Measurements from ENCODE around the gene GLT6D1.
"Not testable (repeated sequence)": the region's sequence is repeated elsewhere in the genome, so short reads cannot be mapped to it uniquely, and the experiment has no call there.

Gene GLT6D1, protein sequence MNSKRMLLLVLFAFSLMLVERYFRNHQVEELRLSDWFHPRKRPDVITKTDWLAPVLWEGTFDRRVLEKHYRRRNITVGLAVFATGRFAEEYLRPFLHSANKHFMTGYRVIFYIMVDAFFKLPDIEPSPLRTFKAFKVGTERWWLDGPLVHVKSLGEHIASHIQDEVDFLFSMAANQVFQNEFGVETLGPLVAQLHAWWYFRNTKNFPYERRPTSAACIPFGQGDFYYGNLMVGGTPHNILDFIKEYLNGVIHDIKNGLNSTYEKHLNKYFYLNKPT

DNA sequence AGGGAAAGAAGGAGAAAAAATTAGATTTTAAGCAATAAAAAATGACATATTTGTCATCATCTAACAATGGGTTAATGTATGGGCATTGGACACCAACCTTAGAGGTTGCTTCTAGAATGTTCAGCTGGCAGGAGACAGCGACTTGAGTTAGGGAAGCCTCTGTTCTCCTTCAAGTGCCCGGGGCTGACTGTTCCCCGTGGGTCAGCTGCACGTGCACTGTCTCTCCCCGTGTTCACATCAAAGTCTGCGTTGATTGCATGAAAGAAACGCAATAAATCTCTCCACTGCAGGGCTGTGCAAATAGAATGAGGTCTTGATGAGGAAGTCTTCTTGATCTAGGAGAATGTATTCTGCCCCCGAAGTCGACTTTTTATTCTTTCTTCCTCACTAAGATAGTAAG, at the start of gene GLT6D1:
Gene GLT6D1, minus strand, starts transcription at position 345 of the 400 bp plus-strand sequence. CDS start 353 bp downstream, outside the sequence.
- no peak for DNase-seq (ENCODE audit: low read depth in 1 of 2, low spot score in 1 of 2)

DNA sequence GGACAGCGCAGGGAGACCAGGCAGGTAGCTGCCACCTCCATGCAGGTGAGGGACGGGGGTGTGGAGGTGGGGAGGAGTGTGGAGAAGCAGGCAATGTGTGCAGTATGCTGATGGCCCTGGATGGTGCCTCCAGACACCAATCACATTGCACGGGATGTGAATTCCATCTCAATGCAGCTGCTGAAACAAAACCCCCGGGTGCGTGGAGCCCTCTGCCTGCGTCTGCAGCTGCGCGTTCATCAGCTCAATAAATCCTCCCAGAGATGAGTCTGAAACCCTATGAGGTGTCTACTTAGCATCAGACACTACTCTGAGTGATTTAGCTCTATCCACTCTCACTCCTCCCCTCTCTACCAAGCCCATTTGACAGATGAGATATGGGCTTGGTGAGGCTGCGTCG, 49.7 kb upstream of the GLT6D1 start:
- DNase-seq (ENCODE audit: low read depth in 1 of 2, low spot score in 1 of 2): no peak

DNA sequence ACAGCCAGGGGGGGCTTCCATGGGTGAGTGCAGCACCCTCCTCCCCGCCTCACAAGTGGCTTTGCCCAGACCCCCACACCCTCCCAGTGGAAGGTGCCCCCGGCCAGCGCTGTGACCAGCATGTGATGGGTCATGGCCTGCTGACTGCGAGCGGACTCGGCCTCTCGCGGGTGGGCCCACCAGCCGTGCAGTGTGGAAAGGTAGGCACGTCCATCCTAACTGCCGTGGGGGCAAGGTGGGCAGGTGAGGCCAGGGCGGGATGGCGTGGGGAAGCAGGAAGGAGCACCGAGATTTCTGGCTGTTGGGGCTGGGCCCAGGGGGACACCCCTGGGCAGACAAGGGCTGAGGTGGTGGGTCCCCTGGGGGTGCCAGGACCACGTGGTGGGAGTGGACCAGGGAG, 47.9 kb upstream of the GLT6D1 start:
- no peak for DNase-seq (ENCODE audit: low read depth in 1 of 2, low spot score in 1 of 2)

DNA sequence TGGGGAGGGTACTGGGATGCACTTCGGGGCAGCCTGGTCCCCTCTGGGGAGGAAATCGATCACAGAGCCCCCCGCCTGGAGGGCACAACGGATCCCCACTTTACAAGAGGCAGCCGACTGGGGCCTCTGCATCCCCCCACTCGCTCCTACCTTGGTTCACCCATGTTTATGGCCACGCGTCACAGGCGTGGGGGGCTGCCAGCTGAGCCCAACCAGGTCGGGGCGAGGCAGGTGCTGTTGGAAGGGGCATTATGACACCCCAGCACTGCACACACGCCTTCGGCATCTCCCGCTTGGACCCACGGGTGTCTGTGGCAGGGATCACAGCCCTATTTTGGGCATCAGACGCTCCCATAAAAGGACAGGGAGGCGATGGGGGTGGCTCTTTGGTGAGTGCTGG, 45.4 kb upstream of the GLT6D1 start:
- DNase-seq (ENCODE audit: low read depth in 1 of 2, low spot score in 1 of 2): no peak

DNA sequence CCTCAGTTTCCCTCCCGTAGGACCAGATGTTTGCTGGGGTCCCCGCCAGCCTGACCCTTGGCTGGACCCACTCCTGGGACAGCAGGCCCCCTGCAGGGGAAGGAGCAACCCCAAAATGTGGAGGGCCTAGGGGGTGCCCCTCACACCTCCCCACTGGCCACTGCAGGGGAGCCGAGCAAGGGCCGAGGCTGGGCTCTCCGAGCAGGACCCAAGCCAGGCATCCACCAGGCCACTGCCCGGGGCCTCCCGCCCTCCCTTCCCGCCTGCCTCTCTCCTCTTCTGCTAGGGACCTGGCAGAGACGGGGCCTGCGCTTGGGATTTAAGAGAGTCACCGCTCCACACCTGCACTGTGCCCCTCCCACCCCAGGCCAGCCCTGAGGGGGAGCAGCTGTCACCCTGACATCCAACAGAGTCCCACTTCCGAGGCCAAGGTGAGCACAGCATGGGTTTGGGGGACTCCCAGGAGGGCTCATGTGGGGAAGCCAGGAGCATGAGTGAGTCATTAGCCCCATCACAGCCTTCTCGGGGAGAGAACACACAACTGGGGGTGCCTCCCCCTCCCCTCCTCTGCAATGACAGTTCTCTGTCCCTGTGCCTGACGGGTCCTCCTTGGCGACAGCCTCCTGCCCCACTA, 44.2 kb upstream of the GLT6D1 start:
- no peak for DNase-seq (ENCODE audit: low read depth in 1 of 2, low spot score in 1 of 2)

DNA sequence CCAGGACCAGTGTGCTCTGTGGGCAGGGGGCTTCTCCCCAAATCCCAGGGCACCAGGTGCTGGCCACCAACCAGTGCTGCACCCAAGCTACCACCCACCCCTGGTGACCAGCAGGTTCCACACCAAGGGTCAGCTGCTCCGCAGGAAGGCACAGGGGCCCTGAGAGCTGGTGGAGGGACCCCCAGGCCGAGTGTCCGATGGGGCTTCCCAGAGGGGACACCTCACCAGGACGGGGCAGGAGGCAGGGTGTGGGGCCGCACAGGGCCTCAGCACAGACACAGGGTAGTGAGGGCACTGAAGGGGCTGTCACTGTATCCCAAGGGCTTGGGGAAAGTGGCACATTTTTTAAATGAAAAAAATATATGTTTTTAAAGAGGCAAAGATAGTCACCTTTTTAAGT, 41.8 kb upstream of the GLT6D1 start:
- DNase-seq (ENCODE audit: low read depth in 1 of 2, low spot score in 1 of 2): no peak

DNA sequence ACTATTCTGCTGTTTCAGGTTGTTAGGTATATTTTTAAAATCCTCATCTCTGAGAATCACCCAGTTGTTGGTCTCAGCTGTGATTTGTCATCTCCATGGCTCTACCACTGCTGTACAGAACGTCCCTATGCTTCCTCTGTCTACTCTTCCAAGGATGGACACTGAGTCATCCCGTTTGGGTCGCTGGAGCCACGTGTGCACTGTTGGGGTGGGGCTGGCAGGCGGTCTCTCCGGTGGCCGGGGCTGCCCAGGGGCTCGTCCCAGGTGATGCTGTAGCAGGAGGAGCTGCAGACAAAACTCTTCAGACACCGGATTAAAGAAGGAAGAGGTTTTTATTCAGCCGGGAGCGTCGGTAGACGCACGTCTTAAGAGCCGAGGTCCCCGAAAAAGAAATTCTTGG, 40.7 kb upstream of the GLT6D1 start:
- no peak for DNase-seq (ENCODE audit: low read depth in 1 of 2, low spot score in 1 of 2)

DNA sequence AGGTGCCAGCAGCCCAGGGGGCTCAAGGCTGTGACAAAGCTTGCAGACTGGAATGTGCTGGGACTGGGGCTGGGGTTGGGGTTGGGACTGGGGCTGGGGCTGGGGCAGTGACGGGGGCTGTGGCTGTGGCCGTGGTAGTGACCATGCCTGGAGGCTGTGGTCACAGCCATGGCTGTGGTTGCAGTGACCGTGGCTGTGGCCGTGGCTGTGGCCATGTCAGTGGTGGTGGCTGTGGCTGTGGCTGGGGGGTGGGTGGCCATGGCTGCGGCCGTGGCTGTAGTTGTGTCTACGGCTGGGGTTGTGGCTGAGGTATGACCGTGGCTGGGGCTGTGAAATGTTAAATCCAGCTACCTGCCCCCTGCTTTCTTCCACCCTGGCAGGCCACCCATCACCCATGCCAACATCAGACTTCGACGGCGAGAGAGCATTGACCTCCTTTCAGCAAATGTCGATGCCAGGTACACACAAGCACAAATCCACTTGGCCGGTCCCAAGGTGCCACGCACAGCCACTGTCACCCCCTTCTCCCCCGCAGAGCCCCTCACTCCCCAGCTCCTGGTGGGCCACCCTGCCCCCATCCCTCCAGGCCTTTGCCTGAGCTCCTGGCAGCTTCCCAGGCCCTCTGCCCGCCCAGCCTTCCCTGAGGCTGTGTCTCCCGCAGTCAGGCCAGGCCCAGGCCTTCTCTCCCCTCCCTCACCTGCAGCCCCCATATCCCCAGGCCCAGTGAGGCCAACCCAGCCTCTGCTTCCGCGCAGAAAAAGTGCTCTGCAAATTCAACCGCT, 39.1 kb upstream of the GLT6D1 start:
- DNase-seq (ENCODE audit: low read depth in 1 of 2, low spot score in 1 of 2): no peak

DNA sequence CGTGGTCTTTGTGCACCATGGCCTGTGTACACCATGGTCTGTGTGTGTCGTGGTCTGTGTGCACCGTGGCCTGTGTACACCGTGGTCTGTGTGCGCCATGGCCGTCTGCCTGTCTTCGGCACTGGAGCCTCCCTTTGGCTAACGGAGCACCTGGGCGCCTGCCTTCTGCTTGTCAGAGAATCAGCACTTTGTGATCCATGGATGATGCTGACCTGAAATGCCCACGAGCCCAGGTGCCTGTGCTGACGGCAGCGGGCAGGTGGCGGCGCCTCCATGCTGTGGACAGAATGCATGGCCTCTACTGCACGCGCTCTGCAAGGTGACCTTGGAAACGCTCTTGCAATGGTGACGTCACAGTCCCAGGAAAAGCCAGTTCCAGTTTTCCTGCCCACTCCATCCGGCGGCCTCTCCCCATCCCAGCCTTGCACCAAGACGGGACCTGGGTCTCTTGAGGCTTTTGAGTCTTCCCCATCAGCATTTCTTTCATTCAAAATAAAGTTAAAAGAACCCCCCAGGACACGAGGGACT, 38.4 kb upstream of the GLT6D1 start:
- no peak for DNase-seq (ENCODE audit: low read depth in 1 of 2, low spot score in 1 of 2)

DNA sequence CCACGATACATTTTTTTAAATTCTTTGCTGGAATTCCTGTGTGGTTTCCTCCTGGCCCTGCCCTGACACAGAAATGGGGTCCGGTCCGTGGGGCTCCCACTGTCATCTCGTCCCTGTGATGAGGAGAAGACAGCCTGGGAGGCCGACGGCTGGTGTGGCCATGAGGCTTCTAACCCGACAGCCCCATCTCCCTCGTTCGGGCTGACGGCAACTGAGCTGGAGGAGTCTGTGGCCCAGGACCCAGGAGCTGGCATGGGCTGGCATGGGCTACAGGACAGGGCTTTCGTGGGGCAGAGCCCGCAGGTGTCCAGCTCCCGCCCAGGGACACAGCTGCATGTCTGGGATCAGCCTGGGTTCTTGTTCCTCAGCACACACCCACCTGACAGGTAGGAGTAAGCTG, 37.6 kb upstream of the GLT6D1 start:
- DNase-seq (ENCODE audit: low read depth in 1 of 2, low spot score in 1 of 2): no peak

DNA sequence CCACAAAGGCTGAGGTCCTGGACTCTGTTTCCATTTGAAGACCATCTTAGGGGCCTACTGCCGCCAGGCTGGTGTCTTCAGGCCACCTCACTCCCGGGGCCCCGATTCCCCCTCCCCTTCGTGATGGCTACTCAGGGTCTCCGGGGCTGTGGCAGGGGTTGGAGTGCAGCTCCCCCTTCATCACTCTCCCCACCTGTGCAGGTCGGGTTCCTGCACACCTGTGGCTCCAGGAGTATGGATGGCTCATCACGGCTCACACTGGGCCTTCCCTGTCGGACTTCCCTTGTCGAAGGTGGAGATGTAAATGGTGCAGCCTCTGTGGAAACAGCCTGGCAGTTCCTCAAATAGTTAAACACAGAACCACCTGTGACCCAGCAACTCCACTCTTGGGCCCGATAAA, 35.6 kb upstream of the GLT6D1 start:
- no peak for DNase-seq (ENCODE audit: low read depth in 1 of 2, low spot score in 1 of 2)

DNA sequence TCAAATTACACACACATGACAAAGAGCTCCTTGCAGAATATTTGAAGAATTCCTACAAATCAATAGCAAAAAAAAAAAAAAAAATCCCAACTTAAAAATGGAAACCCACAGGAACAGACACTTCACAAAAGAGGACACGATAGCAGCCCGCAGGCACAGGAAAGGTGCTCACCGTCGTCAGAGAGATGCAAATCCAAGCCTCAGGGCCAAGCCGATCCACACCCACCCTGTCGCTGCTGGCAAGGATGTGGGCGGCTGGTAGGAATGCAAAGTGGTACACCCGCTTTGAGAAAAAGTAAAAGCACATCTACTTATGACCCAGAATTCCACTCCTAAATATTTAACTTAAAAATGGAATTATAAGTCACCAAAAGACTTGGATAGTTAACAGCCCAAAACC, 34.6 kb upstream of the GLT6D1 start:
- DNase-seq (ENCODE audit: low read depth in 1 of 2, low spot score in 1 of 2): no peak

DNA sequence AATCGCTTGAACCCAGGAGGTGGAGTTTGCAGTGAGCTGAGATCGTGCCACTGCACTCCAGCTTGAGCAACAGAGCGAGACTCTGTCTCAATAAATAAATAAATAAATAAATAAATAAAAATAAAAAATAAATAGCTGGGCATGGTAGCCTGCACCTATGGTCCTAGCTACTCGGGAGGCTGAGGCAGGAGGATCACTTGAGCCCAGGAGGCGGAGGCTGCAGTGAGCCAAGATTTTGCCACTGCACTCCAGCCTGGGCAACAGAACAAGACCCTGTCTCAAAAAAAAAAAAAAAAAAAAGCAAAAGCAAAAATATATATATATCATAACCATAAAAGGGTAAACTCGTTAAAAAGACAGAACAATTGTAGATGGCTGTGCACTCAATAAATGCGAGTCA, 33.4 kb upstream of the GLT6D1 start:
- DNase-seq (ENCODE audit: low read depth in 1 of 2, low spot score in 1 of 2): not testable (repeated sequence)

DNA sequence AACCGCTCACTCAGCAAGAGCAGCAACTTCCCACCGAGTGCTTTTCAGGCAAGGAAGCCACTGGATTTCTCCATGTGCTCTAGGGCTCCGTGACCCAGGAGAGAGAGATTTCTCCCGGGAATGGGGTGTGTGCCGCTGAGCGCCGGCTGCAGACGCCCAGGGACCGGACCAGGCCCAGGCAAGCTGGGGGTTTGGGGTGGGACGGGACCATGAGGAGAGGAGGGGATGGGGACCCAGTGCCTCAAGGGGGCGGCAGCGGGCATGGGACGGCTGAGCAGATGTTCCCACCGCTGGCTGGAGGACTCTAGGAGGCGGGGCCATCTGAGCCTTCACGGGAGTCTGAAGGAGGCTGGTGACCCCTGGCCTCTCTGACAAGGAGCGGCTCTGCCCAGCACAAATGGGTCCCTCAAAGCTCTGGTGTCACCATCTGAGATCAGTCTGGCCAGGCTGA, 32.3 kb upstream of the GLT6D1 start:
- DNase-seq (ENCODE audit: low read depth in 1 of 2, low spot score in 1 of 2): no peak

DNA sequence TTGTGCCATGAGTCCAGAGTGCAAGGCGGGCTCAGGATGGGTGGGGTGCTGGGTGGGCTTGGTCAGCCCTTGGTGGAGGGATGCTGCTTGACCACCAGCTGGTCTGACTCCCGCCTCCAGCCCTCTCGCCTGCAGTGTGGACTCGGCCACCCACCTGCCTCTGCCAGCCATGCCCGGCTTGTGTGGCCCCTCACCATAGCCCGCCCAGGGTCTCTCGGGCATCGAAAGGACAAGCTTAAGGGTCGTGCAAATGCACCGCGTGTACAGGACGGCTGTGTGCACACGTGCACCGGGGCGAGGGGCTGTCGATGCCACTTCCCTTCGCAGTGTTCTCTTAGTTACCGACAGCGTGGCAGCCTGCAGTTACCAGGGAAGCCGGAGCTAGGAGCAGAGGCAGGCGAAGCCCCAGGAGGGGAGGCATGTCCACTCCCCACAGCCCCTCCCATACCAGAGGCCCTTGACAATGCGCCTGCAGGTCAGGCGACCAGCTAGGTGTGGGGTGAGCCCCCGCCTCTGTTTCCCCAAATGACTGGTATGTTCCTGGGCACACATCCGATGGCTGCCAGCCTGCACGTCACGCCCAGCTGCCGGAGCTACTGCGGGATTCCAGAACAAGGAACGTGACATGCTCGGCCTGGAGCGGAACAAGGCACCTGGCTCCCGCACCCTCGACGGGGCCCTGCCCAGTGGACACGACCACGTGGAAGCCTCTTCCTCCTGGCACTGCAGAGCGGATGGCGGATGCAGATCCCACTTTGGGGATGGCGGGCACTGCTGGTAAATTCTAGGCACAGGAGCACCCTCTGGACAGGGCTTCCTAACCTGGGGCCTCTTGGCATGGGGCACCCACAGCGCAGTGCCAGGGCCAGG, 31.6 kb upstream of the GLT6D1 start:
- no peak for DNase-seq (ENCODE audit: low read depth in 1 of 2, low spot score in 1 of 2)

DNA sequence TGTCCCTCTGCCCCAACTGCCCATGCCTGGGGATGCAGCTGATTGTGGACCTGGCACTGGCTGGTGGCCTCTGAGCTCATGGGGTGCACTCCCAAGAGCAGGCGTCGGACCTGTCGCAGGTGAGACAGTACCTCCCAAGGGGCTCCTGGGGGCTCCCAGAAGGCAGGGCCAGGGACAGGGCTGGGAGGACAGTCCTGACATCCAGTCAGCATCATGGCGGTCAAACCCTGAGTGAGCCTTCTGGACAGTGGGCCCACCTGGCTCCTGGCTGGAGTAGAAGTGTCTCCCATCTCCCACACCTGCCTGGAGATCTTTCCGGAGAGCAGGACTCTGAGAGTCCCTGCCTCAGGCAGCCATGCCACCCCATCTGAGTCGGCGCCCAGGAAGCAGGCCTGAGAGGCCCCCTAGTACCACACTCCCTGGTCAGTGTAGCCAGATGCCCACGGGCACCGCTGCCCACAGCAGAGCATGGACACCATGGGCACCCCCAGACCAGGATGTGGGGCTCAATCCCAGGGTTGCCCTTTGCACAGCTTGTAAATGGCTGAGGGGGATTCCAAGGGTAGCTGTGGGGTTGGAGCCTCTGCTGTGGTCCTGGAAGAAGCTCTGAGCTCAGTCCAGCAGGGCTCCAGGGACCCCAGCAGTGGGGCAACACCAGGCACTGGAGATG, 30.4 kb upstream of the GLT6D1 start:
- DNase-seq (ENCODE audit: low read depth in 1 of 2, low spot score in 1 of 2): no peak

DNA sequence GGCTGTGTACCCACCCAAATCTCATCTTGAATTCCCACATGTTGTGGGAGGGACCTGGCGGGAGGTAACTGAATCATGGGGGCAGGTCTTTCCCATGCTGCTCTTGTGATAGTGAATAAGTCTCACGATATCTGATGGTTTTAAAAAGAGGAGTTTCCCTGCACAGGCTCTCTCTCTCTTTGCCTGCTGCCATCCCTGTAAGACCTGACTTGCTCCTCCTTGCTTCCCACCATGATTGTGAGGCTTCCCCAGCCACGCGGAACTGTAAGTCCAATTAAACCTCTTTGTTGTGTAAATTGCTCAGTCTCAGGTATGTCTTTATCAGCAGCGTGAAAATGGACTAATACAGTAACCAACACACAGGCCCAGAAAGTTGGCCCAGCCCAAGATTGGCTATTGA, 29.7 kb upstream of the GLT6D1 start:
- not testable (repeated sequence) for DNase-seq (ENCODE audit: low read depth in 1 of 2, low spot score in 1 of 2)

DNA sequence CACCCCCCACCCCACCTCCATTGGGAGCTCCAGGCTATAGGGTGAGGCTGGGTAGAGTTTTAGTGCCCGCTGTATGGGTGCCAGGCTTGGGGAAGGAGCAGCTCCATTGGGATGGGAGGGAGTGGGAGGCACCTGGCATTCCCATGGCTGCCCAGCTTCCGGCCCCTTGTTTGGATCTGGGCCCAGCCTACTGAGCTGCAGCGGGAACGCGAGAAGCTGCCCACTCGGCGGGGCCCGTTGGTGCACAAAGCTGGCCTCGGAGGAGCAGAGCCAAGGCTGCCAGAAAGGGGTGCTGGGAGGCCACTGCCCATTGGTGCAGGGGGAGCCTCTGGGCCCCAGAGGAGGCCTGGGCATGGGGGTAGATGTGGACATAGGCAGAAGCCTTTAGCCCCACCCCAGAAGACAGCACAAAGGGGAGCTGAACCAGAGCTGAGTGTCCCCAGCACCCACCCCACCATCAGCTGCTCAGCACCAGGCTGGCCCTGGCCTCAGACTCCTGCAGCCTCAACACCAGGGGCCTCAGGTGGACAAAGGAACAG, 28.2 kb upstream of the GLT6D1 start:
- DNase-seq (ENCODE audit: low read depth in 1 of 2, low spot score in 1 of 2): no peak

DNA sequence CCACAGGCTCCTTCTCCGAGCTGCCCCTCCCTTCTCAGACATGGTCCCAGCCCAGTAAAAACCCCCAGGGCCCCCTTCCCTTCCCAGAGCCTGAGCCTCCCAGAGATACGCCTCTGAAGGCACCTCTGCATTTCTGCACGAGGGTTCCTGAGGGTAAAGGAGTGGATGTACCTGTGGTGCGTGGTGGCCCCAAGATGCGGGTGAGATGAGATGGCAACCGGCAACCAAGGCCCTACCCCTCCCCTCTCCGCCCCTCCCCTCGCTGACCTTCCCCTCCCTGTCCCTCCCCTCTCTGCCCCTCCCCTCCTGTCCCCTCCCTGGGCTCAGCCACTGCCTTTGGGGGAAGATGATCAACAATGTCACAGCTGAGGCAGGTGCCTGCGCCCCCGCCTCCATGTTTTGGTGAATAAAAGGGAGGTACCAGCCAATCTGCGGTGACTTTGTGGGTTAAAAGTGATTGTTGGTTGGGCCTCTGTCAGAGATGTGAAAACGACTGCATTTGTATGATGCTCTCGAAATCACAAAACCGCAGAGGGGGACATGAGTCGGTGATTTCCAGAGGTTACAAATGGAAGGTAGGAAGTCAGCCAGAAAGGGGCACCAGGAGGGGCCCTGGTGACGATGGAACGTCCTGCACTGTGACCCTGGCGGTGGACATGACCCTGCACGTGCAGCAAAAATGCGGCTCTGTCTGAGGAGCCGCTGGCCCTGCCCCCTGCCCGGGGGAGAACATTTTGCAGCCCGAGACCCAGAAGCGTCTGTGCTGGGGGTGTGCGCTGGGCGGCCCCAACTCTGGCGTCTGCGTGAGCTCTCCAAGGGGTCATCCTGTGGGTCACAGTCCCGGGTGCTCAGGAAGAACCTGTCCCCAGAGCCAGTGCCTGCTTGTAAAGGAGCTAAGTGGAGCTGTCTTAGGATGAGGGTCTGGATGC, 27.5 kb upstream of the GLT6D1 start:
- no peak for DNase-seq (ENCODE audit: low read depth in 1 of 2, low spot score in 1 of 2)
